Prostate gland (tissue), 2 donors: ENCODE measurements around the gene PTGES. TPM values are rescaled to one million over a fixed set of nuclear protein-coding genes. Genes with fewer than 3 reads are reported as not detected.
"Not testable (repeated sequence)": the region's sequence is repeated elsewhere in the genome, so short reads cannot be mapped to it uniquely, and the experiment has no call there.

Experiments
- DNase-seq: peaks from one replicate; pipeline ENCODE4 v3.0.0-alpha.2; 2019; ENCODE audit warnings: low spot score
- H3K27ac ChIP-seq, 2 donors: fragments of 200-600 bp; sonication (generic); 2 replicates each; pipeline ENCODE4 v1.5.1; 2017 to 2019
- H3K27me3 ChIP-seq: fragments of 200-600 bp; sonication (generic); replicated peaks from 2 replicates; pipeline ENCODE4 v1.5.1; 2019; ENCODE audit not compliant: insufficient read depth
- H3K36me3 ChIP-seq, 2 donors: fragments of 200-600 bp; sonication (generic); 1 replicate in 1 of 2; 2 replicates in 1 of 2; pipeline versions ENCODE4 v1.5.1 to v1.8.1; 2017 to 2019
- H3K4me1 ChIP-seq: fragments of 200-600 bp; sonication (generic); replicated peaks from 2 replicates; pipeline ENCODE4 v1.5.1; 2019
- H3K4me3 ChIP-seq, 2 donors: fragments of 200-600 bp; sonication (generic); 2 replicates each; pipeline ENCODE4 v1.5.1; 2017 to 2019
- H3K9me3 ChIP-seq: fragments of 200-600 bp; sonication (generic); 2 replicates; pipeline ENCODE4 v1.5.1; 2017
- CTCF ChIP-seq, 4 experiments: fragments of 200-600 bp in 2 of 4; fragments of 450-650 bp in 2 of 4; sonication (generic) in 2 of 4; IDR thresholded peaks; 1 replicate in 3 of 4; 2 replicates in 1 of 4; pipeline ENCODE4 v1.5.1; 2016 to 2019; ENCODE audit warnings: antibody characterized with exemption in 4 of 4, mild to moderate bottlenecking in 2 of 4, moderate library complexity in 2 of 4
- POLR2A ChIP-seq: fragments of 450-650 bp; IDR thresholded peaks from one replicate; pipeline ENCODE4 v1.6.1; 2016; ENCODE audit warnings: antibody characterized with exemption, mild to moderate bottlenecking
- POLR2AphosphoS5 ChIP-seq: sonication (generic); formaldehyde crosslinking; IDR thresholded peaks from one replicate; pipeline ENCODE4 v1.6.1; 2017; ENCODE audit warnings: antibody characterized with exemption
- WGBS: methylation state at CpG from one replicate; pipeline ENCODE4 v1.1.5; 2018; 5-methylcytosine and 5-hydroxymethylcytosine counted together
- intact Hi-C: fragments of 100-400 bp; cut with DNase I; formaldehyde crosslinking; loops from one replicate; pipeline ENCODE4 v1.14.2; 2022
- total RNA-seq, 2 donors: library from RNA; depleted of rRNA; stranded (reverse); fragments of >200 nt; gene quantifications; one replicate each; pipeline ENCODE4 v1.1.0, GENCODE V29; 2016

PTGES gene
- total RNA-seq, 2 donors from 2014 or later = 3.9 to 19.9 TPM

- WGBS = 13% methylated on average over 6 of the region's 6 CpGs
- intact Hi-C loops = no loop called here
- TF ChIP-seq POLR2AphosphoS5 (no peak), POLR2A (no peak), CTCF (IDR thresholded peaks at IDR 0.05) (no peak)
- H3K27me3 ChIP-seq = no peaks in the 10 kb centered on the region
- H3K4me3 ChIP-seq = no peak overlapping the region
- H3K4me1 ChIP-seq = no peaks in the 10 kb centered on the region
- H3K27ac ChIP-seq = no peak overlapping the region
- H3K9me3 ChIP-seq = no peaks in the 10 kb centered on the region
- DNase-seq = no peak
- H3K36me3 ChIP-seq = no peaks in the 10 kb centered on the region
Observed at GRCh38 chr9:129761901-129762369, 9.1 kb upstream of the PTGES start.

- intact Hi-C loops = no loop called here
- Histone ChIP-seq H3K36me3 (no peaks in the 10 kb centered on the region), H3K4me3 (no peak overlapping the region), H3K27ac (no peak overlapping the region), H3K27me3 (no peaks in the 10 kb centered on the region), H3K9me3 (no peaks in the 10 kb centered on the region), H3K4me1 (no peaks in the 10 kb centered on the region)
- WGBS = 41% methylated on average over 11 of the region's 11 CpGs
- DNase-seq = no peak
- no peak for TF ChIP-seq CTCF (IDR thresholded peaks at IDR 0.05)
- TF ChIP-seq POLR2A = no peak
- TF ChIP-seq POLR2AphosphoS5 = no peak
Observed at GRCh38 chr9:129761293-129761900, 8.6 kb upstream of the PTGES start.

GRCh38 chr9:129760784-129761183 lies 7.9 kb upstream of the PTGES start:
- intact Hi-C loops, H3K9me3 ChIP-seq, H3K27ac ChIP-seq, H3K4me1 ChIP-seq, H3K27me3 ChIP-seq, H3K4me3 ChIP-seq, H3K36me3 ChIP-seq, DNase-seq: not testable (repeated sequence)
- WGBS = 84% methylated on average over 7 of the region's 7 CpGs

GRCh38 chr9:129759804-129760502 lies 7.1 kb upstream of the PTGES start:
- DNase-seq = no peak
- Histone ChIP-seq H3K4me1 (no peaks in the 10 kb centered on the region), H3K4me3 (no peak overlapping the region), H3K27ac (no peak overlapping the region), H3K36me3 (no peaks in the 10 kb centered on the region), H3K9me3 (no peaks in the 10 kb centered on the region), H3K27me3 (no peaks in the 10 kb centered on the region)
- 87% methylated on average over 13 of the region's 13 CpGs for WGBS
- intact Hi-C loops = no loop called here
- TF ChIP-seq POLR2AphosphoS5 (no peak), CTCF (IDR thresholded peaks at IDR 0.05) (no peak), POLR2A (no peak)

- H3K27me3 ChIP-seq = no peaks in the 10 kb centered on the region
- no peak for TF ChIP-seq POLR2A
- TF ChIP-seq CTCF (IDR thresholded peaks at IDR 0.05) = no peak
- TF ChIP-seq POLR2AphosphoS5 = no peak
- H3K27ac ChIP-seq = no peak overlapping the region
- H3K4me1 ChIP-seq = no peaks in the 10 kb centered on the region
- H3K9me3 ChIP-seq = no peaks in the 10 kb centered on the region
- H3K4me3 ChIP-seq = no peak overlapping the region
- no peaks in the 10 kb centered on the region for H3K36me3 ChIP-seq
- intact Hi-C loops = no loop called here
- no peak for DNase-seq
- WGBS = 74% methylated on average over 4 of the region's 4 CpGs
Observed at GRCh38 chr9:129759319-129759718, 6.5 kb upstream of the PTGES start.
